GM19468 (cell line): ENCODE measurements around the gene INPP5D.
A peak's percentile ranks its signal among the peaks of the same experiment; 100 is the strongest.
"Not testable (repeated sequence)": the region's sequence is repeated elsewhere in the genome, so short reads cannot be mapped to it uniquely, and the experiment has no call there.

Source experiments
- ATAC-seq: cut with Tn5 transposase; IDR thresholded peaks from one replicate; pipeline ENCODE4 v1.9.1; 2021; ENCODE audit warnings: mild to moderate bottlenecking, moderate library complexity, moderate number of reproducible peaks; ENCODE audit not compliant: unreplicated experiment; ENCODE audit errors: extremely low read depth

Gene INPP5D

GRCh38 chr2:233108611-233109490, 48.7 kb downstream of the INPP5D start:
- ATAC-seq: no peak

- no peak for ATAC-seq
Measured at GRCh38 chr2:233111427-233111826, 51.3 kb downstream of the INPP5D start.

GRCh38 chr2:233112329-233112728, 52.2 kb downstream of the INPP5D start:
- no peak for ATAC-seq

DNA sequence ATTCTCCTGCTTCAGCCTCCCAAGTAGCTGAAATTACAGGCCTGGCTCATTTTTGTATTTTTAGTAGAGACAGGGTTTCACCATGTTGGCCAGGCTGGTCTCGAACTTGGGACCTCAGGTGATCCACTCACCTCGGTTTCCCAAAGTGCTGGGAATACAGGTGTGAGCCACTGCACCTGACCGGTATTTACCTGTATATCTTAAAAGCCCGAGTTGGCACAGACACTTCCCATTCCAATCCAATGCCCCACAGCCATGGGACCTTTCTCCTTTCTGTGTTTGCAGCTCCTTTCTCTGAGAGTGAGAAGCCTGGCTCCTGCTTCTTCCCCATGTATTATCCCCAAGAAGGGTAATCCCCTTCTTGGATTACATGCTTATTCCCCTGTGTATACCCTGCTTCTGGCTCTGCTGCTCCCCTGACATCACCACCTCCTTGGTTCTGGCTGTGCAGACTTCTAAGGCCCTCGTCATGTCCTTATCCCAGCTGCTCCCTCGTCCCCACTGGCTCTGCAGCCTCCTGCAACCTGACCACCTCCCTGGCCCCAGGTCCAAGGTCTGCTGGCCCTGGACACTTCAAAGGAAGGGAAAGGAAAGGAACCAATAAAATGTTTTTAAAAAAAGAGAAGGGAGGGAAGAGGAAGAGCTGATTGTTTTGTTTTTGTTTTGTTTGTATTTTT, 52.8 kb downstream of the INPP5D start:
- ATAC-seq: no peak

DNA sequence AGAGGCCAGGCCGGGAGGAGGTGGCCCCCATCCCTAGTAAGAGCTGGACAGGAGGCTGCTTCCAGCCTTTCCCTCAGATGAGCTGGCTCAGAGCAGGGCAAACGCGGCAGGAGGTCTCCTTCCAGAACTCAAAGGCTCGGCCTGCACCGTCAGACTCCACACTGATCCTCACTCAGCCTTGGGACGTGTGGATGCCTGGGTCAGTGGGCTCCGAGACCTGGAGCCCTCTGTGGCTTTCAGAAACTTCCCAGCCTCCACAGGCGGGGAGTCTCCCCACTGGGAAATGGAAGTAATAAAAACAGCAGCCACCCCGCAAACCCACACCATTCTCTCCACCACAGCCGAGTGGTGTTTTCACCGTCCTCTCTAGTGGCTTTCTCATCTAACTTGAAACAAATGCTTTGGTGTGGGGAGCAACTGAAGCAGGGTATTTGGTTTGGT, 54.3 kb downstream of the INPP5D start:
- ATAC-seq: no peak

DNA sequence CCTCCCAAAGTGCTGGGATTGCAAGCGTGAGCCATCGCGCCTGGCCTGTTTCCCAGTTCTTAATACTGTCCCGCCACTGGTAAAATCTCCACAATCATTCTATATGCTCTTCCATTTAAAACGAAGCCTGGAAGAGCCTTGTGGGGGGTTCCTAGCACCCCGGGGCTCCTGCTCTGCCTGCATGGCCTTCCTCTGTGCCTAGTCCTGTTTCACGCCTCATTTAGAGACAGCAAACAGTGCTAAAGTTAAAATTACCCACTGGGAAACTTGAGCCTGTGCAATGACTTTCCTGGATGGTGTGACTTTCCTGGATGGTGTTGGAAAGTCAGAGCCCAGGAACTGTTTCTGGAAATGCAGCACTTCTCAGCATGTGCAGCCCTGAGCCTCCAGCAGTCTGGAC, 55.0 kb downstream of the INPP5D start:
- ATAC-seq: no peak

DNA sequence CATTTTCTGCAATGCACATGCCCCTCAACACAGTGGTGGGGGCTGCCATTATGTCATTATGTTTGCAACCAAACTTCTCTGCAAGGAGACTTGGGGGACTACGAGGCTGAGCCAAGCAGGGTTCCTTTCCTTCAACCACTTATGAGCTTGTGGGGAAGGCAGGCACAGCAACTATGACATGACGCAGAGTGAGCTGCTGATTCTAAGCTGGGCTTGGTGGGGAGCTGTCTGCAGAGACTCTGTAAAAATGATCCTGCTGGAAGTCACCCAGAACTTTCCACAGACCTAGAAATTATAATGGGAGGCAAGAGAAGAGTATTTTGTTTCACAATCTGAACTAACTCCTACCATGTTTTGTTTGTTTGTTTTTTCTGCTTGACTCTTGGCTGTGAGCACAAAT, 55.6 kb downstream of the INPP5D start:
- ATAC-seq: no peak

DNA sequence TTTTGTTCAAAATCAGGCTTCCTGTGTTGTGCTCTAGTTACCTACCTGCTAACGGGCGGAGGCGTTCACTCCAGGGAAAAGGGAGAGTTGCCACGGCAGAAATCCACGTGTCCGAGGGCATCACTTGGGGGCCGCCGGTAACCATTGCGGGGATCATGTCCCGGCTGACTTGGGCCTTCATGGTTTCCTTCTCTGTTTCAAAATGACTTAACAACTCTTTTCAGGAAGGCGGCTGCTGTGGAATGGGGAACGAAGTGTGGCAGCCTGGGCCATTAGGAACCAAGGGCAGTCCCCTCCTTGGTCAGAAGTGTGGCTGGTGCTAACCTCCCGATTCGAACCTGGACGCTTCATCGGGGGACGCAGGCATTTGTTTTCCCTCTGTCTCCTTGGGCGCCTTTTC, 56.8 kb downstream of the INPP5D start:
- no peak for ATAC-seq

GRCh38 chr2:233117351-233117750, 57.2 kb downstream of the INPP5D start:
- ATAC-seq: no peak

- ATAC-seq: no peak
Measured at GRCh38 chr2:233117811-233118647, 57.9 kb downstream of the INPP5D start.

DNA sequence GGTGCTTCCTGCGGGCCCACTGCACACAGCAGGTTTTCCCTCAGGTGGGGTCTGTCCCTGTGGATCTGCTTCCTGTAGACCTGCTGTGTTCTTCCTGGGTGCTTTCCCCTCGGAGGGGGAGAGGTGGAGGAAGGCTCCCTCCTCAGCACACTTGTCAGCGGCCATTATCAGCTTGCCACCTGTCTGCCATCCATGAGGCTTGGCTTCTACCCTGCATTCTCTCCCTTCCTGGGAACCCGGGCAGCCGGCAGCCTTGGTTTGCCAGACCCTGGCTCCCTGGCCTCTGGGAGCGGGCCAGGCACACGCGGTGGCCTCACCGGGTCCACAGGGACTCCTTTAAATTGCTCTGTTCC, 58.5 kb downstream of the INPP5D start:
- ATAC-seq: no peak

GRCh38 chr2:233119123-233119522, 59.0 kb downstream of the INPP5D start:
- no peak for ATAC-seq

DNA sequence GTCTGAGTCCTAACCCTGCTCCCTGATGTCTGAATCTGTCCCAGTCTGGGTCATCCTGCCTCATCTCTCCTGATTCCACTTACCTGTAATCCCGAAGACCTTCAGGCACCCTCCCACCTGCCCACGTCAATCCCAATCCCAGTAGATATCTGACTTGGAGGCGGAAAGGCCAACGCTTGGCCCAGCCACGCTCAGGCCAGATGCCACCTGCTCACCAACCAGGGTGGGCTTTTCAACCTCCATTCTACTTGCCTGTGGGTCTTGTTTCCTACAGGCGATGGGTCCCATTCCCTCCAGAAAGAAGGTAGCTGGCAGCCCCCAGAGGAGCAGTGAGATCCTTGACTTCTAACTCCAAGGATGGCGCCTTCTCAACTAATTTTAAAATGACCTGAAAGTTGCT, 59.7 kb downstream of the INPP5D start:
- no peak for ATAC-seq

DNA sequence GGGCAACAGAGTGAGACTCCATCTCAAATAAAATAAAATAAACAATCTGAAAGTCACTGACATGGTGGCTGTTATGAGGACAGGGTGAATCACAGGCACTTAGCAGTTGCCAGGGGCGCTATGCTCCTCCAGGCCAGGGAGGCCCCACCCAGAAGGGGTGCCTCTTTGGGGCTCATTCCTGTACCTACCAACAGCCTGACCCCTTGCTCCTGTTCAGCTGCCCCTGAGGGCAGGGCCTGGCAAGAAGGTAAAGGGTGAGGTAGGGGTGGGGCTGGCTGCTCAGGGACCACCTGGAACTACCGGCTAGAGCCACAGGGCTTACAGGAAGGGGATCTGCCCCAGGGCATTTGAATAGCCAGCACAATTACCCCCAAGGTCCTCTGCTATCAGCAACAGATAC, 60.3 kb downstream of the INPP5D start:
- no peak for ATAC-seq

- no peak for ATAC-seq
Measured at GRCh38 chr2:233121856-233122255, 61.7 kb downstream of the INPP5D start.

DNA sequence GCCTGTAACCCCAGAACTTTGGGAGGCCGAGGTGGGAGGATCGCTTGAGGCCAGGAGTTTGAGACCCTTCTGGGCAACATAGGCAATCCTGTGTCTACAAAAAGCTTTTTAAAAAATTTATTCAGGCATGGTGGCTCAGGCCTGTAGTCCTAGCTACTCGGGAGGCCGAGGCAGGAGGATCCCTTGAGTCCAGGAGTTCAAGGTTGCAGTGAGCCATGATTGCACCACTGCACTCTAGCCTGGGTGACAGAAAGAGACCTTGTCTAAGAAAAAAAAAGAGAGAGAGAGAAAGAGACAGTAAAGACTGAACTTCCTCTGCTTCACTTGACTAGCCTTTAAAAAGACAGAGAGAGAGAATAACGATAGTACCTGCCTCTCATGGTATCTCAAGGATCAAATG, 62.4 kb downstream of the INPP5D start:
- ATAC-seq: no peak

DNA sequence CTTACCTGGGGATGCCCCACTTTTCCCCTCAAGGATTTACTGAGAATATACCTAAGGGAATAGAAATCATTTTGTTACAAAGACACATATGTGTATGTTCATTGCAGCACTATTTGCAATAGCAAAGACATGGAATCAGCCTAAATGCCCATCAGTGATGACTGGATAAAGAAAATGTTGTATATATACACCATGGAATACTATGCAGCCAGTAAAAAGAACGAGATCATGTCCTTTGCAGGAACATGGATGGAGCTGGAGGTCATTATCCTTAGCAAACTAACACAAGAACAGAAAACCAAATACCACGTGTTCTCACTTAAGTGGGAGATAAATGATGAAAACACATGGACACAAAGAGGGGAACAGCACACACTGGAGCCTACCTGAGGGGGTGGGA, 63.4 kb downstream of the INPP5D start:
- not testable (repeated sequence) for ATAC-seq

DNA sequence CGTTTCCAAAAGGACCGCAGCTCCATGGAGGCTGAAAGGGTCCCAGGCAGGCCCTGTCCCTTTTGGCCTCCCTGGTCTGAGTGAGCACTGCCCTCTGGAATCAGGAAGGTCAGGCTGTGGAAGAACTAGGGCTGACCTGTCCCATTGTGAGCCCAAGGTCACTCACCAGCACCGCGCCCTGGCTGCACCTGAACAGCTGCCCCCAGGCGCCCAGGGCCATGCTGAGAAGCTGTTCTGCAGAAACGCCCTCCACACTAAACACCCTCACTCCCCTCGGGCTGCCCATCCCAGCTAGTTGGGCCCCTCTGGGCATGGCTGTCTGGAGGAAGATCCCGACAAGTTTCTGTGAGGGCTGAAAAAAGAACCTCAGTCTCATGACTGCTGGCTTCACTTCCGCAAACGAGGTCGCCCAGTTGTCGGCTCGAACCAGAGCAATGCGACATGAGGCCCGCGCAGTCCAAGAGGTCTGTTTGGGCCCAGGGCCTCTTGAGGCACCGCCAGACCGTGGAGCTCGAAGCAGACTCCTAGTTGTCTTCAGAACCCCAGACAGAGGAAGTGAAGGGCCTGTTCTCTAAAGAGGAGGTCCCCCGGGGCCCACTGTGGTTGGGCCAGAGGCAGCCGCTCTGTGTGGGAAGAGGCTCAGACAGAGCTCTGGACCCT, 64.4 kb downstream of the INPP5D start:
- ATAC-seq: peak; percentile 28

GRCh38 chr2:233125455-233126065, 65.4 kb downstream of the INPP5D start:
- no peak for ATAC-seq
